ENCODE data around the gene HDAC7.

- TF ChIP-seq EZH2 (IDR thresholded peaks at IDR 0.05; ENCODE audit: insufficient read depth, low read length) (no peak), CTCF (IDR thresholded peaks at IDR 0.05; ENCODE audit: insufficient read depth, low read depth, low read length) (no peak)
Observed at GRCh38 chr12:47803191-47803875, 16.4 kb downstream of the HDAC7 start.

Measured in astrocyte (in vitro differentiated cells and primary cell).